OCI-LY7 (cell line): ENCODE data around the gene NEMP2.

Source experiments
- EZH2phosphoT487 ChIP-seq: fragments of 200-600 bp; sonication (generic); IDR thresholded peaks from 2 replicates; pipeline ENCODE4 v1.6.1; 2018; ENCODE audit warnings: low read depth, borderline replicate concordance, mild to moderate bottlenecking, mixed run types, antibody characterized with exemption, low read length, moderate library complexity, mixed read lengths
- TF ChIP-seq, protein P1 (sequence below): fragments of 200-600 bp; sonication (generic); conservative IDR thresholded peaks from 2 replicates; pipeline ENCODE4 v1.5.1; 2014; ENCODE audit warnings: mild to moderate bottlenecking, antibody characterized with exemption, low read length, moderate library complexity, mixed read lengths

DNA sequence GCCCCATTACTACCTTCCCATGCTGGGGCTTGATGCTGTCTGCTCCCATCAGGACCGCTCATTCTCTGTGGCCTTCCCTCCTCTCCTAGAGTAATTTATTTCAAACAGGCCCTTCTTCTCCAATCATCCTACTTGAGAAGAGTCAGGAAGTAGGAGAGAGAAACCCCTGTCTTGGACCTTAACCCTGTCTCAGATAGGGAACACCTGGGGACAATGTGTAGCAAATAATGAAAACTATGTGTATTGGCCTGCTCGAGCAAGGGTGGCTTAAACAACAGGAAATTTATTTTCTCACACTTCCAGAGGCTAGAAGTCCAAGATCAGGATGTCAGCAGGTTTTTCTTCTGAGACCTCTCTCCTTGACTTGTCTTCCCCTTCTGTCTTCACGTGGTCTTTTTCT is 26.6 kb upstream of the NEMP2 start:
- TF ChIP-seq, protein P1, sequence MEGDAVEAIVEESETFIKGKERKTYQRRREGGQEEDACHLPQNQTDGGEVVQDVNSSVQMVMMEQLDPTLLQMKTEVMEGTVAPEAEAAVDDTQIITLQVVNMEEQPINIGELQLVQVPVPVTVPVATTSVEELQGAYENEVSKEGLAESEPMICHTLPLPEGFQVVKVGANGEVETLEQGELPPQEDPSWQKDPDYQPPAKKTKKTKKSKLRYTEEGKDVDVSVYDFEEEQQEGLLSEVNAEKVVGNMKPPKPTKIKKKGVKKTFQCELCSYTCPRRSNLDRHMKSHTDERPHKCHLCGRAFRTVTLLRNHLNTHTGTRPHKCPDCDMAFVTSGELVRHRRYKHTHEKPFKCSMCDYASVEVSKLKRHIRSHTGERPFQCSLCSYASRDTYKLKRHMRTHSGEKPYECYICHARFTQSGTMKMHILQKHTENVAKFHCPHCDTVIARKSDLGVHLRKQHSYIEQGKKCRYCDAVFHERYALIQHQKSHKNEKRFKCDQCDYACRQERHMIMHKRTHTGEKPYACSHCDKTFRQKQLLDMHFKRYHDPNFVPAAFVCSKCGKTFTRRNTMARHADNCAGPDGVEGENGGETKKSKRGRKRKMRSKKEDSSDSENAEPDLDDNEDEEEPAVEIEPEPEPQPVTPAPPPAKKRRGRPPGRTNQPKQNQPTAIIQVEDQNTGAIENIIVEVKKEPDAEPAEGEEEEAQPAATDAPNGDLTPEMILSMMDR: no peak
- TF ChIP-seq EZH2phosphoT487: no peak
